Neural crest cell (in vitro differentiated cells): Measurements from ENCODE around the gene SLC9C2. TPM values are rescaled to one million over a fixed set of nuclear protein-coding genes. Genes with fewer than 3 reads are reported as not detected.

Experiments used
- DNase-seq: peaks from one replicate; pipeline ENCODE4 v3.0.0; 2021; ENCODE audit warnings: low read depth, mixed read lengths, low spot score
- H3K27ac Mint-ChIP-seq: one replicate; pipeline ENCODE4 v1.8.0; 2021; ENCODE audit warnings: mild to moderate bottlenecking, mixed read lengths; ENCODE audit not compliant: unreplicated experiment
- H3K27me3 Mint-ChIP-seq: 2 replicates; pipeline ENCODE4 v1.8.0; 2021; ENCODE audit warnings: low read depth, mild to moderate bottlenecking, mixed read lengths
- H3K36me3 Mint-ChIP-seq: 2 replicates; pipeline ENCODE4 v1.8.0; 2021; ENCODE audit warnings: low read depth, mild to moderate bottlenecking, mixed read lengths
- H3K4me1 Mint-ChIP-seq: 2 replicates; pipeline ENCODE4 v1.8.0; 2021; ENCODE audit warnings: mixed read lengths
- H3K4me3 Mint-ChIP-seq: one replicate; pipeline ENCODE4 v1.8.0; 2021; ENCODE audit warnings: mild to moderate bottlenecking, mixed read lengths
- H3K9me3 Mint-ChIP-seq: 2 replicates; pipeline ENCODE4 v1.8.0; 2021; ENCODE audit warnings: mixed read lengths
- total RNA-seq: library from RNA; stranded (reverse); gene quantifications from 2 replicates; pipeline ENCODE4 v1.2.1, GENCODE V29; 2021
- TF ChIP-seq, protein P1 (sequence below): fragments of 200-600 bp; sonication (generic); conservative IDR thresholded peaks from 2 replicates; pipeline ENCODE4 v1.5.0; 2021; ENCODE audit warnings: antibody characterized with exemption, mild to moderate bottlenecking

Gene SLC9C2
- total RNA-seq, 1 donor from 2014 or later = 0.12 TPM

DNA sequence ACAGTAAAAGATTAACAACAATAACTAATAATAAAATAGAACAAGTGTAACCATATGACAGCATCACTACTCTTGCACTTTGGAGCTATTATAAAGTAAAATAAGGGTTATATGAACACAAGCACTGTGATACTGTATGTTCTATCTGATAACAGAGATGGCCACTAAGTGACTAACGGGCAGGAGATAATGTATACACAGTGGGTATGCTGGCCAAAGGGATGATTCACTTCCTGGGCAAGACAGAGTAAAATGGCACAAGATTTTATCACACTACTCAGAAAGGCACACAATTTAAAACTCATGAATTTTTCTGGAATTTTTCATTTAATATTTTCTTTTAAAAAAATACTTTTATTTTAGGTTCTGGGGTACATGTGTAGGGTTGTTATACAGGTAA, 12.3 kb downstream of the SLC9C2 start:
- H3K27me3 Mint-ChIP-seq = no peaks in the 10 kb centered on the region
- H3K4me3 Mint-ChIP-seq = no peak overlapping the region
- no peaks in the 10 kb centered on the region for H3K9me3 Mint-ChIP-seq
- H3K36me3 Mint-ChIP-seq = no peaks in the 10 kb centered on the region
- no peak for DNase-seq
- no peaks in the 10 kb centered on the region for H3K4me1 Mint-ChIP-seq
- no peak overlapping the region for H3K27ac Mint-ChIP-seq
- TF ChIP-seq, protein P1, sequence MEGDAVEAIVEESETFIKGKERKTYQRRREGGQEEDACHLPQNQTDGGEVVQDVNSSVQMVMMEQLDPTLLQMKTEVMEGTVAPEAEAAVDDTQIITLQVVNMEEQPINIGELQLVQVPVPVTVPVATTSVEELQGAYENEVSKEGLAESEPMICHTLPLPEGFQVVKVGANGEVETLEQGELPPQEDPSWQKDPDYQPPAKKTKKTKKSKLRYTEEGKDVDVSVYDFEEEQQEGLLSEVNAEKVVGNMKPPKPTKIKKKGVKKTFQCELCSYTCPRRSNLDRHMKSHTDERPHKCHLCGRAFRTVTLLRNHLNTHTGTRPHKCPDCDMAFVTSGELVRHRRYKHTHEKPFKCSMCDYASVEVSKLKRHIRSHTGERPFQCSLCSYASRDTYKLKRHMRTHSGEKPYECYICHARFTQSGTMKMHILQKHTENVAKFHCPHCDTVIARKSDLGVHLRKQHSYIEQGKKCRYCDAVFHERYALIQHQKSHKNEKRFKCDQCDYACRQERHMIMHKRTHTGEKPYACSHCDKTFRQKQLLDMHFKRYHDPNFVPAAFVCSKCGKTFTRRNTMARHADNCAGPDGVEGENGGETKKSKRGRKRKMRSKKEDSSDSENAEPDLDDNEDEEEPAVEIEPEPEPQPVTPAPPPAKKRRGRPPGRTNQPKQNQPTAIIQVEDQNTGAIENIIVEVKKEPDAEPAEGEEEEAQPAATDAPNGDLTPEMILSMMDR = no peak

DNA sequence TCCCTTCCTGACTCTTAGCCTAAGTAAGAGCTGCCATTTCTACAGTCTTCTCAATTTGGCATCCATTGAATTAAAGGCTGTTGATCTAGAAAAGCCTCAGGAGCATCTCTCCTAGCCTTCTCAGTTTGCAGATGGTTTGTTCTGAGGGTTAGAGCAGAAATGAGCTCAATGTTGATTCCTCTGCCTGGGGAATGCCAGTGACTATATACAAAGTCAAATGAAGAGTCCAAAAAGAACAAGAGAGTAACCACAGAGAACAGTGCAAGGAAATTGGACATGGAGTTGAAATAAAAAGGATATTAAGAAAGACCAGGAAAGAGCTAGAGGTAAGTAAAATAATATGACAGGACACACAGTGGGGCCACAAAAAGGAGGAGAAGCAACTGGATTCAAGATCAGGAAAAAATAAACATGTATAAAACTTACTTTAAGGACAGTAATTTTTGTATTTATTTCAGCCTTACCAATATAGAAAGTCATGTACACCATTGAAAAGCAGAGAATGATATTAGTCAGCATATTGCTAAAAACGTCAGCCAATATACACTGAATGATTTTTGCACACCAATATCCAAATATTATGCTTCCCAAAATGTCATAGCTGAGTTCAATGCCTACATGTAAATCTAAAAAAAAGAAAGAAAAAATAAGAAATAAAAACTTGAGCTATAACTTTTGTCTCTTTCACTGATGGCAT, 21.3 kb downstream of the SLC9C2 start:
- no peak overlapping the region for H3K4me3 Mint-ChIP-seq
- peaks cover 10% of the 10 kb centered on the region for H3K4me1 Mint-ChIP-seq
- H3K27me3 Mint-ChIP-seq = no peaks in the 10 kb centered on the region
- H3K27ac Mint-ChIP-seq = no peak overlapping the region
- H3K9me3 Mint-ChIP-seq = no peaks in the 10 kb centered on the region
- TF ChIP-seq, protein P1 = no peak
- no peak for DNase-seq
- no peaks in the 10 kb centered on the region for H3K36me3 Mint-ChIP-seq

DNA sequence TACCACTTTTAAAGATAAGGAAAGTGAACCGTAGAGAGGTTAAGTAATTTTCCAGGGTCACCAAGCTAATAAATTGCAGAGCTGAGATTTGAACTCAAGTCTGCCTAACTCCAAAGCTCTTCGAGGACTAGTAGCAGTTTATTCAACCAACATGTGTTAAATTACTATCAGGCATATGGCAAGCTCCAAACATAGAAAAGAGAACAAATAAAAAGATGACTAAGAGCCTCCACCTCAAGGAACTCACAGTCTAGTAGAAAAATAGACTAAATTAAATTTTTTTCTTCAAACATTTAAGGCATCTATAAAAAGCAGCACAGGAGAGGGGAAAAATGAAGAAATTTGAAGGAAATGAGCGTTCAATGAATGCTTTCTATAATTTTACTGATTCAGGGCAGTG, 22.2 kb downstream of the SLC9C2 start:
- Mint-ChIP-seq H3K4me3 (no peak overlapping the region), H3K27ac (no peak overlapping the region), H3K4me1 (peaks cover 10% of the 10 kb centered on the region), H3K27me3 (no peaks in the 10 kb centered on the region), H3K9me3 (no peaks in the 10 kb centered on the region), H3K36me3 (no peaks in the 10 kb centered on the region)
- TF ChIP-seq, protein P1 = no peak
- DNase-seq = no peak

DNA sequence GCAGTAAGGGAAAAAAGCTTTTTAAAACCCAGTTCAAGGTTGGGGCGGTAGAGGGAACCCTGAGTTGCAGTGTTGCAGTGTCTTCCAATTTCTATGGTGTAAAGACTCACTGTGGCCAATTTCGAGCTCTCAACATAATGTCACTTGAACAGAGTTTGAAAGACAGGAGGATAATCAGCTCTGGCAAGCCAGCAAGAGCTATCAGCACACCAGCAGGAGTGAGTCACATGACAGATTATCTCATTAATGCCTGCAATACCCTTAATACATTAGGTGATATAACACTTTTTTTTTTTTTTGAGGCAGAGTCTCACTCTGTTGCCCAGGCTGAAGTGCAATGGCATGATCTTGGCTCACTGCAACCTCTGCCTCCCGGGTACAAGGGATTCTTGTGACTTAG, 22.8 kb downstream of the SLC9C2 start:
- Mint-ChIP-seq H3K9me3 (no peaks in the 10 kb centered on the region), H3K4me3 (no peak overlapping the region)
- TF ChIP-seq, protein P1 = no peak

DNA sequence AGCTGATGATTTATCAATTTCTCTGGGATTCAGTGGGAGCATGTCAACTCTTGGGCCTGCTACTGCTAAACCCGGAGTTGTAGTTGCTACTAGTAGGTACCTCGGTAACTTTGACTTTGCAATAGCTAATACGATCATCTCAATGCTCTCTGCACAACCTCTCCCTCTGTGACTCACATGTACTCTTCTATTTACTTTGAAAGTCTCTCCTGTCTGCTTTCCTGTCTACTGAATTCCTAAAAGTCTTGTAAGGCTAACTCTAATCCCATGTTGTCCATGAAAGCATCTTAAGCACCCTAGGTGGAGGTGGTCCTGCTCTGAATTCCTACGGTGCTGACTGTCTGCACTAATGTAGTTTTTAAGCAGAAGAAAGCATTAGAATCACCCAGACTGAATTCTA, 29.3 kb downstream of the SLC9C2 start:
- no peaks in the 10 kb centered on the region for H3K4me1 Mint-ChIP-seq
- H3K9me3 Mint-ChIP-seq = no peaks in the 10 kb centered on the region
- H3K27ac Mint-ChIP-seq = no peak overlapping the region
- TF ChIP-seq, protein P1 = no peak
- H3K36me3 Mint-ChIP-seq = no peaks in the 10 kb centered on the region
- H3K4me3 Mint-ChIP-seq = no peak overlapping the region
- DNase-seq = no peak
- no peaks in the 10 kb centered on the region for H3K27me3 Mint-ChIP-seq

More for the DNA sequence above, 22.8 kb downstream of the SLC9C2 start:
- Mint-ChIP-seq H3K27me3 (no peaks in the 10 kb centered on the region), H3K27ac (no peak overlapping the region), H3K36me3 (no peaks in the 10 kb centered on the region), H3K4me1 (peaks cover 10% of the 10 kb centered on the region)
- DNase-seq = no peak
